GM23338 (cell line): ENCODE results near the gene COL6A3. TPM values are rescaled to one million over a fixed set of nuclear protein-coding genes. Genes with fewer than 3 reads are reported as not detected.
A peak's percentile ranks its signal among the peaks of the same experiment; 100 is the strongest.

ENCODE experiments used
- ATAC-seq: fragments of 200-7000 bp; cut with Tn5 transposase; 3 replicates; pipeline ENCODE4 v1.9.1; 2020
- DNase-seq: peaks from one replicate; pipeline ENCODE4 v3.0.0-alpha.2; 2015; ENCODE audit warnings: low spot score
- H2AFZ ChIP-seq: fragments of 200-600 bp; sonication (generic); 2 replicates; pipeline ENCODE4 v1.8.0; 2016; ENCODE audit warnings: antibody characterized with exemption, mild to moderate bottlenecking, moderate library complexity
- H3F3A ChIP-seq: fragments of 200-600 bp; sonication (generic); replicated peaks from 2 replicates; pipeline ENCODE4 v1.8.0; 2017; ENCODE audit warnings: antibody characterized with exemption, mixed run types, low read depth
- H3K27ac ChIP-seq: fragments of 200-600 bp; sonication (generic); 2 replicates; pipeline ENCODE4 v1.6.1; 2016; ENCODE audit warnings: low read depth
- H3K27me3 ChIP-seq: fragments of 200-600 bp; sonication (generic); 2 replicates; pipeline ENCODE4 v1.8.0; 2016; ENCODE audit warnings: mild to moderate bottlenecking, mixed run types, moderate library complexity; ENCODE audit not compliant: insufficient read depth
- H3K36me3 ChIP-seq: fragments of 200-600 bp; sonication (generic); 2 replicates; pipeline ENCODE4 v1.8.0; 2016; ENCODE audit warnings: mild to moderate bottlenecking; ENCODE audit not compliant: insufficient read depth
- H3K4me1 ChIP-seq: fragments of 200-600 bp; sonication (generic); 2 replicates; pipeline ENCODE4 v1.8.0; 2016; ENCODE audit warnings: mild to moderate bottlenecking, moderate library complexity; ENCODE audit not compliant: insufficient read depth
- H3K4me2 ChIP-seq: fragments of 200-600 bp; sonication (generic); 2 replicates; pipeline ENCODE4 v1.7.1; 2017; ENCODE audit warnings: mixed run types
- H3K4me3 ChIP-seq: fragments of 200-600 bp; sonication (generic); 2 replicates; pipeline ENCODE4 v1.6.1; 2016; ENCODE audit warnings: mixed run types
- H3K79me2 ChIP-seq: fragments of 200-600 bp; sonication (generic); replicated peaks from 2 replicates; pipeline ENCODE4 v1.8.0; 2017; ENCODE audit warnings: mild to moderate bottlenecking; ENCODE audit not compliant: insufficient read depth
- H3K9me2 ChIP-seq: fragments of 200-600 bp; sonication (generic); 2 replicates; pipeline ENCODE4 v1.8.0; 2017; ENCODE audit not compliant: insufficient read depth
- H4K20me1 ChIP-seq: fragments of 200-600 bp; sonication (generic); replicated peaks from 2 replicates; pipeline ENCODE4 v1.8.0; 2017; ENCODE audit warnings: mild to moderate bottlenecking; ENCODE audit not compliant: insufficient read depth
- H3K27ac Mint-ChIP-seq: 2 replicates; pipeline ENCODE4 v1.8.0; 2020; ENCODE audit warnings: inconsistent platforms, mild to moderate bottlenecking, moderate library complexity, mixed read lengths
- H3K27me3 Mint-ChIP-seq: 3 replicates; pipeline ENCODE4 v1.8.0; 2022; ENCODE audit warnings: low read depth, mild to moderate bottlenecking, moderate library complexity, mixed read lengths, inconsistent platforms; ENCODE audit not compliant: insufficient read depth, poor library complexity
- H3K36me3 Mint-ChIP-seq: 3 replicates; pipeline ENCODE4 v1.8.0; 2021; ENCODE audit warnings: low read depth, mild to moderate bottlenecking, inconsistent platforms, moderate library complexity, mixed read lengths
- H3K4me1 Mint-ChIP-seq: 3 replicates; pipeline ENCODE4 v1.8.0; 2020; ENCODE audit warnings: mild to moderate bottlenecking, inconsistent platforms, mixed read lengths
- H3K4me3 Mint-ChIP-seq: 3 replicates; pipeline ENCODE4 v1.8.0; 2021; ENCODE audit warnings: moderate library complexity, mild to moderate bottlenecking, inconsistent platforms, mixed read lengths
- H3K9me3 Mint-ChIP-seq: 3 replicates; pipeline ENCODE4 v1.8.0; 2020; ENCODE audit warnings: moderate library complexity, mild to moderate bottlenecking, inconsistent platforms, mixed read lengths
- CREB1 ChIP-seq: fragments of 250-450 bp; sonication (Bioruptor Pico); IDR thresholded peaks from 2 replicates; pipeline ENCODE4 v1.5.0; 2020; ENCODE audit warnings: low read depth, mild to moderate bottlenecking, moderate library complexity
- EZH2 ChIP-seq: fragments of 200-600 bp; sonication (generic); IDR thresholded peaks from one replicate; pipeline ENCODE4 v1.8.0; 2017; ENCODE audit warnings: antibody characterized with exemption, mild to moderate bottlenecking, low read depth; ENCODE audit not compliant: unreplicated experiment
- JUNB ChIP-seq: IDR thresholded peaks from one replicate; pipeline ENCODE4 v1.6.1; 2016; ENCODE audit warnings: antibody characterized with exemption; ENCODE audit not compliant: unreplicated experiment
- NANOG ChIP-seq: IDR thresholded peaks from 2 replicates; pipeline ENCODE4 v1.6.1; 2016; ENCODE audit warnings: antibody characterized with exemption, borderline replicate concordance
- ZNF114 ChIP-seq: fragments of 250-450 bp; sonication (Bioruptor Pico); IDR thresholded peaks from 2 replicates; pipeline ENCODE4 v1.5.0; 2020; ENCODE audit warnings: mild to moderate bottlenecking, moderate library complexity
- polyA plus RNA-seq: library from polyadenylated mRNA; unstranded; fragments of >200 nt; fragmentation: Nextera tagmentation; extraction: Ambion mirVana; gene quantifications from 2 replicates; pipeline ENCODE4 v1.2.1, GENCODE V29; 2016
- total RNA-seq: library from RNA; depleted of rRNA; stranded (reverse); fragments of >200 nt; shearing (Covaris generic); gene quantifications from 2 replicates; pipeline ENCODE4 v1.2.3, GENCODE V29; 2014
- TF ChIP-seq, protein P1 (sequence below), 2 experiments: fragments of 200-600 bp in 1 of 2; sonication (generic) in 1 of 2; conservative IDR thresholded peaks; 2 replicates each; pipeline versions ENCODE4 v1.5.1 to v1.6.1; 2016 to 2017; ENCODE audit warnings: antibody characterized with exemption in 2 of 2, low read depth in 2 of 2, mild to moderate bottlenecking in 2 of 2, moderate library complexity in 1 of 2
- TF ChIP-seq, protein P2 (sequence below): fragments of 250-450 bp; sonication (Bioruptor Pico); IDR thresholded peaks from 2 replicates; pipeline ENCODE4 v1.5.0; 2020; ENCODE audit warnings: mild to moderate bottlenecking, moderate library complexity

The COL6A3 gene
- total and polyA plus RNA-seq, 2 experiments from 2014 or later: 1.2 to 7.3 TPM

DNA sequence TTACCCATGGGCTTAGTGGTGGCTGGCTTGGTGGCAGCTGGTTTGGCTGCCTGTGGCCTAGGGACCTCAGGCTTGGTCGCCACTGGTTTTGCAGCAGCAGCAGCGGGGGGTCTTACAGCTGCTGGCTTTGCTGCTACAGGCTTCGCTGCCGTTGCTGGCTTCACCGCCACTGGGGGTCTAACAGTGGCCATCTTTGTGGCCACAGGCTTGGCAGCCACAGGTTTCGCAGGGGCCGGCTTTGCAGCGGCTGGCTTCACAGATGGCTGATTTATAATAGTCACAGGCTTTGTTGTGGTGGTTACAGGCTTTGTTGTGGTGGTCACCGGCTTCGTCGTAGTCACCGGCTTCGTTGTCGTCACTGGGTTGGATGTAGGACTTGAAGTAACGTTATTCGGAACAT lies 77.8 kb downstream of the COL6A3 start (continued):
- TF ChIP-seq, protein P1, sequence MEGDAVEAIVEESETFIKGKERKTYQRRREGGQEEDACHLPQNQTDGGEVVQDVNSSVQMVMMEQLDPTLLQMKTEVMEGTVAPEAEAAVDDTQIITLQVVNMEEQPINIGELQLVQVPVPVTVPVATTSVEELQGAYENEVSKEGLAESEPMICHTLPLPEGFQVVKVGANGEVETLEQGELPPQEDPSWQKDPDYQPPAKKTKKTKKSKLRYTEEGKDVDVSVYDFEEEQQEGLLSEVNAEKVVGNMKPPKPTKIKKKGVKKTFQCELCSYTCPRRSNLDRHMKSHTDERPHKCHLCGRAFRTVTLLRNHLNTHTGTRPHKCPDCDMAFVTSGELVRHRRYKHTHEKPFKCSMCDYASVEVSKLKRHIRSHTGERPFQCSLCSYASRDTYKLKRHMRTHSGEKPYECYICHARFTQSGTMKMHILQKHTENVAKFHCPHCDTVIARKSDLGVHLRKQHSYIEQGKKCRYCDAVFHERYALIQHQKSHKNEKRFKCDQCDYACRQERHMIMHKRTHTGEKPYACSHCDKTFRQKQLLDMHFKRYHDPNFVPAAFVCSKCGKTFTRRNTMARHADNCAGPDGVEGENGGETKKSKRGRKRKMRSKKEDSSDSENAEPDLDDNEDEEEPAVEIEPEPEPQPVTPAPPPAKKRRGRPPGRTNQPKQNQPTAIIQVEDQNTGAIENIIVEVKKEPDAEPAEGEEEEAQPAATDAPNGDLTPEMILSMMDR (conservative IDR thresholded peaks at IDR 0.05; ENCODE audit: low read depth in 2 of 2): no peak
- TF ChIP-seq JUNB (no peak), CREB1 (no peak), ZNF114 (CRISPR knock-in tag) (no peak)
- TF ChIP-seq, protein P2, sequence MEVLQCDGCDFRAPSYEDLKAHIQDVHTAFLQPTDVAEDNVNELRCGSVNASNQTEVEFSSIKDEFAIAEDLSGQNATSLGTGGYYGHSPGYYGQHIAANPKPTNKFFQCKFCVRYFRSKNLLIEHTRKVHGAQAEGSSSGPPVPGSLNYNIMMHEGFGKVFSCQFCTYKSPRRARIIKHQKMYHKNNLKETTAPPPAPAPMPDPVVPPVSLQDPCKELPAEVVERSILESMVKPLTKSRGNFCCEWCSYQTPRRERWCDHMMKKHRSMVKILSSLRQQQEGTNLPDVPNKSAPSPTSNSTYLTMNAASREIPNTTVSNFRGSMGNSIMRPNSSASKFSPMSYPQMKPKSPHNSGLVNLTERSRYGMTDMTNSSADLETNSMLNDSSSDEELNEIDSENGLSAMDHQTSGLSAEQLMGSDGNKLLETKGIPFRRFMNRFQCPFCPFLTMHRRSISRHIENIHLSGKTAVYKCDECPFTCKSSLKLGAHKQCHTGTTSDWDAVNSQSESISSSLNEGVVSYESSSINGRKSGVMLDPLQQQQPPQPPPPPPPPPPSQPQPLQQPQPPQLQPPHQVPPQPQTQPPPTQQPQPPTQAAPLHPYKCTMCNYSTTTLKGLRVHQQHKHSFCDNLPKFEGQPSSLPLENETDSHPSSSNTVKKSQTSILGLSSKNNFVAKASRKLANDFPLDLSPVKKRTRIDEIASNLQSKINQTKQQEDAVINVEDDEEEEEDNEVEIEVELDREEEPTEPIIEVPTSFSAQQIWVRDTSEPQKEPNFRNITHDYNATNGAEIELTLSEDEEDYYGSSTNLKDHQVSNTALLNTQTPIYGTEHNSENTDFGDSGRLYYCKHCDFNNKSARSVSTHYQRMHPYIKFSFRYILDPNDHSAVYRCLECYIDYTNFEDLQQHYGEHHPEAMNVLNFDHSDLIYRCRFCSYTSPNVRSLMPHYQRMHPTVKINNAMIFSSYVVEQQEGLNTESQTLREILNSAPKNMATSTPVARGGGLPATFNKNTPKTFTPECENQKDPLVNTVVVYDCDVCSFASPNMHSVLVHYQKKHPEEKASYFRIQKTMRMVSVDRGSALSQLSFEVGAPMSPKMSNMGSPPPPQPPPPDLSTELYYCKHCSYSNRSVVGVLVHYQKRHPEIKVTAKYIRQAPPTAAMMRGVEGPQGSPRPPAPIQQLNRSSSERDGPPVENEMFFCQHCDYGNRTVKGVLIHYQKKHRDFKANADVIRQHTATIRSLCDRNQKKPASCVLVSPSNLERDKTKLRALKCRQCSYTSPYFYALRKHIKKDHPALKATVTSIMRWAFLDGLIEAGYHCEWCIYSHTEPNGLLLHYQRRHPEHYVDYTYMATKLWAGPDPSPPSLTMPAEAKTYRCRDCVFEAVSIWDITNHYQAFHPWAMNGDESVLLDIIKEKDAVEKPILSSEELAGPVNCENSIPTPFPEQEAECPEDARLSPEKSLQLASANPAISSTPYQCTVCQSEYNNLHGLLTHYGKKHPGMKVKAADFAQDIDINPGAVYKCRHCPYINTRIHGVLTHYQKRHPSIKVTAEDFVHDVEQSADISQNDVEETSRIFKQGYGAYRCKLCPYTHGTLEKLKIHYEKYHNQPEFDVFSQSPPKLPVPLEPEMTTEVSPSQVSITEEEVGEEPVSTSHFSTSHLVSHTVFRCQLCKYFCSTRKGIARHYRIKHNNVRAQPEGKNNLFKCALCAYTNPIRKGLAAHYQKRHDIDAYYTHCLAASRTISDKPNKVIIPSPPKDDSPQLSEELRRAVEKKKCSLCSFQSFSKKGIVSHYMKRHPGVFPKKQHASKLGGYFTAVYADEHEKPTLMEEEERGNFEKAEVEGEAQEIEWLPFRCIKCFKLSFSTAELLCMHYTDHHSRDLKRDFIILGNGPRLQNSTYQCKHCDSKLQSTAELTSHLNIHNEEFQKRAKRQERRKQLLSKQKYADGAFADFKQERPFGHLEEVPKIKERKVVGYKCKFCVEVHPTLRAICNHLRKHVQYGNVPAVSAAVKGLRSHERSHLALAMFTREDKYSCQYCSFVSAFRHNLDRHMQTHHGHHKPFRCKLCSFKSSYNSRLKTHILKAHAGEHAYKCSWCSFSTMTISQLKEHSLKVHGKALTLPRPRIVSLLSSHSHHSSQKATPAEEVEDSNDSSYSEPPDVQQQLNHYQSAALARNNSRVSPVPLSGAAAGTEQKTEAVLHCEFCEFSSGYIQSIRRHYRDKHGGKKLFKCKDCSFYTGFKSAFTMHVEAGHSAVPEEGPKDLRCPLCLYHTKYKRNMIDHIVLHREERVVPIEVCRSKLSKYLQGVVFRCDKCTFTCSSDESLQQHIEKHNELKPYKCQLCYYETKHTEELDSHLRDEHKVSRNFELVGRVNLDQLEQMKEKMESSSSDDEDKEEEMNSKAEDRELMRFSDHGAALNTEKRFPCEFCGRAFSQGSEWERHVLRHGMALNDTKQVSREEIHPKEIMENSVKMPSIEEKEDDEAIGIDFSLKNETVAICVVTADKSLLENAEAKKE (CRISPR knock-in tag): no peak

GRCh38 chr2:237333748-237334147 lies 80.2 kb downstream of the COL6A3 start:
- Histone ChIP-seq H3K4me3 (no peak overlapping the region), H4K20me1 (no peaks in the 10 kb centered on the region), H3K36me3 (no peaks in the 10 kb centered on the region), H3F3A (no peaks in the 10 kb centered on the region), H3K4me2 (no peak overlapping the region), H3K79me2 (no peaks in the 10 kb centered on the region), H2AFZ (no peak overlapping the region), H3K9me2 (0 out of 2 replicates have a peak, but pooled peaks cover 10% of the 10 kb centered on the region), H3K27ac (no peak overlapping the region), H3K27me3 (no peaks in the 10 kb centered on the region), H3K4me1 (peaks cover 6% of the 10 kb centered on the region)
- peak; percentile 72 for ATAC-seq
- DNase-seq: no peak
- Mint-ChIP-seq H3K4me3 (no peak overlapping the region), H3K9me3 (no peaks in the 10 kb centered on the region), H3K4me1 (peaks cover 20% of the 10 kb centered on the region), H3K36me3 (no peaks in the 10 kb centered on the region), H3K27me3 (no peaks in the 10 kb centered on the region), H3K27ac (no peak overlapping the region)
- TF ChIP-seq, protein P2 (CRISPR knock-in tag): peak; percentile 67
- TF ChIP-seq EZH2 (no peak), NANOG (no peak)
